ENCODE data around the gene GCLC.
A peak's percentile ranks its signal among the peaks of the same experiment; 100 is the strongest.
"Not testable (repeated sequence)": the region's sequence is repeated elsewhere in the genome, so short reads cannot be mapped to it uniquely, and the experiment has no call there.

GCLC gene

DNA sequence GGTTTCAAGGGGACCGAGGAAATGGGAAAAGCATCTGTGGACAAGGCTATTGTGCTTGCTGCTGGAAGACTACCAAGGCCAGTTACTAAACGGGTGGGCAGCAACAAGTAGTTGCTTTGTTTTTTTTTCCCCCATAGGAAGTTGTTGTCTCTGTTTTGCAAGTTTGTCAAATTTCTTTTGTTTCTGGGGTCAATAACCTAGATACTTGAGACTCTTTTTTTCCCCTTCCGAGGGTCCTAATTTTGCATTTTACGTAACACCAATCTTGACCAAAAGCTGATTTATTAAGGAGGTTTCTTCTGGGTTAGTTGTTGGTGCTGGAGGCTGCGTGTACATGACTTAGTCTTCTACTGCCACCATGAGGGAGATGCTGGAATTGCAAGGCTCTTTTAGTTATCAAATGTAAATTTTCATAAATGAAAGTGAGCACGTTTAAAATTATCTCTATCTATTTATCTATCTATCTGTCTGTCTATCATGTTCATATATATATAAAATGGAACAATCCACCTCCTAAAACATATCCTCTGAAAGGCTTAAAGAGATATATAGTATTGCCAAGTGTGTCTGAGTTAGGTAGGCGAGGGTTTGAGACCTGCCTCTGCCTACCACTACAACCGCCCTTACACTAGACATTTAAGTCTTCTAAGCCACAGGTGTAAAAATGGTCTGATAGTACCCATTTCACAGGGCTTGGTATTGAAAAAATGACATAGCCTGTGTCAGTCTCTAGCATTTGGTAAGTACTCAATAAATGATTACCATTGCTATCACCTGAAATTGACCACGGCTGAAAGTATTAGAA is 60.2 kb downstream of the GCLC start:
- no peaks in the 10 kb centered on the region for H3K36me3 ChIP-seq (ENCODE audit: control insufficient read depth in 1 of 2, insufficient read depth in 2 of 2, low read length in 2 of 2)
- no peak overlapping the region for H3K27ac ChIP-seq (ENCODE audit: low read length)
- peak overlapping the region in 1 of 2 donors; percentile 17 for H3K4me3 ChIP-seq (ENCODE audit: low read depth in 1 of 2, low read length in 2 of 2)
- no peaks in the 10 kb centered on the region for H3K27me3 ChIP-seq (ENCODE audit: low read depth, low read length)
- H3K9me3 ChIP-seq (ENCODE audit: control insufficient read depth in 1 of 2, low read length in 2 of 2), result no peaks in the 10 kb centered on the region
- H3K4me1 ChIP-seq (ENCODE audit: control insufficient read depth in 1 of 2, insufficient read depth in 2 of 2, low read length in 2 of 2), result peaks cover 0 to 15% of the 10 kb centered on the region in 2 donors

DNA sequence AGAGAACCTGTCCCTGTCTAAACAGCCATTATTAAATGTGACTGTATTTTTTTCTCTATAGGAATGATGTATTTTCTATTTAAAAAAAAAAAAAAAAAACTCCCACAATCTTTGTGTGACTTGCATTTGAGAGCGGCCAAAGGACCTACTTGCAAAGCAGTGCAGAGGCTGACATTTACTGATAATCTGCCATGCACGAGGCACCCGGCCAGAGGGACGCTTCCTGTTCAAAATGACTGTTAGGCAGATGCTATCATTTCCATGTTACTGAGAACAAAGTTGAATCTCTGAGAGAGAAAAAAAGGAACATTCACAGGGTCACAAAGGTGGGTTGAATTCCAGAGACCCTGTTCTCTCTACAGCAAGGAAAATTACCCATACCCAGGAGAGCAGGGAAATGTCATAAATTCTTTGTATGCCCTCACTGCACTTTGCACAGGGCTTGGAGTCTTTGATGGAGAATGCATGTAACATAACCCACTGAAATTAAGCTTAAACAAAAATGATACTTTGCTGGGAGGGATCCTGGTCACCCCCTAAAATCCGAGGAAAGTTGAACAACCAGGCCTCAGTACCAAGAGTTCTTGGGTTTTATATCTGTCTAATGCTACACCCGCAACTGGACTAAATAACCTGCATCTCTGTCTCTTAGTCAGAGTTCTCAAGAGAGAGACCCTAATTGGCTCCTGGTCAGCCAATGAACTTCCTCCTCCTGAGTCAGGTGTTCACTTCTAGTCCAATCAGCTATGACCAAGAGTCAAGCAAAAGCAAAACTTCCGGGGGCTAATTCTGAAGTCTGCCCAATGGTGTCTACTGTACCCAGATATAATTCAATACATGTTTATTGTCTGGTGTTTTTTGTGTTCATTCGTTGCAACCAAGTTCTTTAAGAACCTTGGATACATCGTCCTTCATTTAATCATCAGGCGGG is 61.2 kb downstream of the GCLC start:
- no peaks in the 10 kb centered on the region for H3K36me3 ChIP-seq (ENCODE audit: control insufficient read depth in 1 of 2, insufficient read depth in 2 of 2, low read length in 2 of 2)
- H3K27ac ChIP-seq (ENCODE audit: low read length), result no peak overlapping the region
- no peaks in the 10 kb centered on the region for H3K9me3 ChIP-seq (ENCODE audit: control insufficient read depth in 1 of 2, low read length in 2 of 2)
- peaks cover 0 to 15% of the 10 kb centered on the region in 2 donors for H3K4me1 ChIP-seq (ENCODE audit: control insufficient read depth in 1 of 2, insufficient read depth in 2 of 2, low read length in 2 of 2)
- no peaks in the 10 kb centered on the region for H3K27me3 ChIP-seq (ENCODE audit: low read depth, low read length)
- H3K4me3 ChIP-seq (ENCODE audit: low read depth in 1 of 2, low read length in 2 of 2), result no peak overlapping the region

DNA sequence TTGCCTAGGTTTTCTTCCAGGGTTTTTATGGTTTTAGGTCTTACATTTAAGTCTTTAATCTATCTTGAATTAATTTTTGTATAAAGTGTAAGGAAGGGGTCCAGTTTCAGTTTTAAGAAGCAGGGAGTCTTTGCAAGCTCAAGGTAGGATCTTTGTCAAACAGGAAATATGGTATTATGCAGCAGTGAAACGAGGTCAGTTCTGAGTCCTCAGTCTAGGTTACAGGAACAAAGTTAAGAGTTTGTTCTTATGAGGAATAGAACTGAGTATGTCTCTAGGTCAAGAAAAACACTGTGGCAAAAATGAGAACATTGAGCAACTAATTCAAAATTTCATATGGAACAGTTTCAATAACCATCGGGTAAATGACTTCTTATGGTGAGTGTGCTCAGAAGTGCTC is 63.6 kb downstream of the GCLC start:
- Histone ChIP-seq H3K9me3 (ENCODE audit: control insufficient read depth in 1 of 2, low read length in 2 of 2) (no peaks in the 10 kb centered on the region), H3K4me3 (ENCODE audit: low read depth in 1 of 2, low read length in 2 of 2) (no peak overlapping the region), H3K27me3 (ENCODE audit: low read depth, low read length) (no peaks in the 10 kb centered on the region), H3K4me1 (ENCODE audit: control insufficient read depth in 1 of 2, insufficient read depth in 2 of 2, low read length in 2 of 2) (peaks cover 0 to 15% of the 10 kb centered on the region in 2 donors), H3K27ac (ENCODE audit: low read length) (no peak overlapping the region), H3K36me3 (ENCODE audit: control insufficient read depth in 1 of 2, insufficient read depth in 2 of 2, low read length in 2 of 2) (no peaks in the 10 kb centered on the region)

DNA sequence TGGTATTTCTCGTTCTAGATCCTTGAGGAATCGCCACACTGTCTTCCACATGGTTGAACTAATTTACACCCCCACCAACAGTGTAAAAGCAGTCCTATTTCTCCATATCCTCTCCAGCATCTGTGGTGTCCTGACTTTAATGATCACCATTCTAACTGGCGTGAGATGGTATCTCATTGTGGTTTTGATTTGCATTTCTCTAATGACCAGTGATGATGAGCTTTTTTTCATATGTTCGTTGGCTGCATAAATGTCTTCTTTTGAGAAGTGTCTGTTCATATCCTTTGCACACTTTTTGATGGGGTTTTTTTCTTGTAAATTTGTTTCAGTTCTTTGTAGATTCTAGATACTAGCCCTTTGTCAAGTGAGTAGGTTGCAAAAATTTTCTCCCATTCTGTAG is 64.1 kb downstream of the GCLC start:
- not testable (repeated sequence) for H3K9me3 ChIP-seq (ENCODE audit: control insufficient read depth in 1 of 2, low read length in 2 of 2); H3K36me3 ChIP-seq (ENCODE audit: control insufficient read depth in 1 of 2, insufficient read depth in 2 of 2, low read length in 2 of 2); H3K27ac ChIP-seq (ENCODE audit: low read length); H3K4me3 ChIP-seq (ENCODE audit: low read depth in 1 of 2, low read length in 2 of 2); H3K27me3 ChIP-seq (ENCODE audit: low read depth, low read length)
- H3K4me1 ChIP-seq (ENCODE audit: control insufficient read depth in 1 of 2, insufficient read depth in 2 of 2, low read length in 2 of 2), result peaks cover 0 to 15% of the 10 kb centered on the region in 2 donors

DNA sequence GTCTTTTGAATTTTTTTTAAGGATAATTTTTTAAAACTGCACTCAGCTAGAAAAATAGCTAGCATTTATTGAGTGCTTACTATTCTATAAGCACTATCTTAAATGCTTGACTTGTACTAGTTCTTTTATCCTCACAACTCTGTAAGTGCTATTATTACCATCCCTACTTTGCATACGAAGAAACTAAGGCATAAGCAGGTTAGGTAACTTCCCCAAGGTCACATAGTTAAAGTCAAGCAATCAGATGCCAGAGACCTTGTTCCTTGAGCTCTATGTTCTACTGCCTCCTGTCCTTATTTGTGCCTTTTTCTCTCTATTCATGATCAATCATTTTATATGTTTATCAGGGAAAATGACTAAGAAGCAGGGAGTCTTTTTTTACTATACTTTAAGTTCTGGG is 65.0 kb downstream of the GCLC start:
- H3K27me3 ChIP-seq (ENCODE audit: low read depth, low read length), result no peaks in the 10 kb centered on the region
- H3K27ac ChIP-seq (ENCODE audit: low read length), result no peak overlapping the region
- H3K36me3 ChIP-seq (ENCODE audit: control insufficient read depth in 1 of 2, insufficient read depth in 2 of 2, low read length in 2 of 2), result no peaks in the 10 kb centered on the region
- H3K4me3 ChIP-seq (ENCODE audit: low read depth in 1 of 2, low read length in 2 of 2), result no peak overlapping the region
- H3K9me3 ChIP-seq (ENCODE audit: control insufficient read depth in 1 of 2, low read length in 2 of 2), result no peaks in the 10 kb centered on the region
- peaks cover 0 to 15% of the 10 kb centered on the region in 2 donors for H3K4me1 ChIP-seq (ENCODE audit: control insufficient read depth in 1 of 2, insufficient read depth in 2 of 2, low read length in 2 of 2)

DNA sequence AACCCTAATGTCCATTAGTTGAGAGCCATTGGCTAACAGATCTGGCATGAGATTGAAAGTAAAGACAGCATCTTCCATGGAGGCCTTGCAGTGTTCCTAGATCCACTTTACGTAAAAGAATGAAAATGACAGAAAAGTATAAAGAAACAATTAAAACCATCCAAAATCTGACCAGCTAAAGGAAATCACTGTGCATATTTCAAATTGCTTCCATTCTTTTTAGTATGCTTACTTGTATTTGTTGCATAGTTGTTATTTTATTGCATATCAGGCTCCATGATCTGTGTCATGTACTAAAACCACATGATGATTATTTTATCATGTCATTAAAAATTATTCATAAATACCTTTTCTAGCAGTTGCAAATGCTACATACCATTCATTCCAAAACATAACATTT is 67.9 kb downstream of the GCLC start:
- H3K27me3 ChIP-seq (ENCODE audit: low read depth, low read length), result no peaks in the 10 kb centered on the region
- H3K4me1 ChIP-seq (ENCODE audit: control insufficient read depth in 1 of 2, insufficient read depth in 2 of 2, low read length in 2 of 2), result no peaks in the 10 kb centered on the region
- H3K9me3 ChIP-seq (ENCODE audit: control insufficient read depth in 1 of 2, low read length in 2 of 2), result no peaks in the 10 kb centered on the region
- H3K27ac ChIP-seq (ENCODE audit: low read length), result no peak overlapping the region
- no peak overlapping the region for H3K4me3 ChIP-seq (ENCODE audit: low read depth in 1 of 2, low read length in 2 of 2)
- no peaks in the 10 kb centered on the region for H3K36me3 ChIP-seq (ENCODE audit: control insufficient read depth in 1 of 2, insufficient read depth in 2 of 2, low read length in 2 of 2)

DNA sequence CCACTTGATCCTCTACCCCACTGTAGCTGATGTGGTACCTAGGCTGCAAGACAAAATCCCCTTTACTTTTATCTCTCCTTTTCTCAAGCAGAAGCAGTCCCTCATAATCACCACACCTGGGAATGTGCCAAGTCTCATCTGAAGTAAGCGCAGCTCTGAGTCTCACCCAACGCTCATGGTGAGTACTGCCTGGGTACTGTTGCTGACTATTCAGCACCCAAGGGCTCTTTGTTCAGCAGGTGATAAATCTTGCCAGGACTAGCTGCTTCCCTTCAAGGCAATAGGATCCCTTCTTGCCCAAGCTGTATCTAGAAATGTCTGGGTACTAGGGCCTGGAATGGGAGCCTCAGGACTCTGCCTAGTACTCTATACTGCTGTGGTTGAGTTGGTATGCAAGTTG is 70.9 kb downstream of the GCLC start:
- Histone ChIP-seq H3K9me3 (ENCODE audit: control insufficient read depth in 1 of 2, low read length in 2 of 2) (no peaks in the 10 kb centered on the region), H3K4me1 (ENCODE audit: control insufficient read depth in 1 of 2, insufficient read depth in 2 of 2, low read length in 2 of 2) (no peaks in the 10 kb centered on the region), H3K36me3 (ENCODE audit: control insufficient read depth in 1 of 2, insufficient read depth in 2 of 2, low read length in 2 of 2) (no peaks in the 10 kb centered on the region), H3K27me3 (ENCODE audit: low read depth, low read length) (no peaks in the 10 kb centered on the region), H3K27ac (ENCODE audit: low read length) (no peak overlapping the region), H3K4me3 (ENCODE audit: low read depth in 1 of 2, low read length in 2 of 2) (no peak overlapping the region)

DNA sequence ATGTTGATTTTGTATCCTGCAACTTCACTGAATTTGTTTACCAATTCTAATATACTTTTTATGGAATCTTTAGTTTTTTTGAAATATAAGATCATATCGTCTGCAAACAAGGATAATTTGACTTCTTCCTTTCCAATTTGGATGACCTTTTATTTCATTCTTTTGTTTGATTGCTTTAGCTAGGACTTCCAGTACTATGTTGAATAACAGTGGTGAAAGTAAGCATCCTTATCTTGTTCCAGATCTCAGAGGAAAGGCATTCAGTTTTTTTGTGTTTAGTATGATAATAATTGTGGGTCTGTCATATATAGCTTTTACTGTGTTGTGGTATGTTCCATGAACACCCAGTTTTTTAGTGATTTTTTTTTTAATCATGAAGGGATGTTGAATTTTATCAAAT is 75.7 kb downstream of the GCLC start:
- Histone ChIP-seq H3K9me3 (ENCODE audit: control insufficient read depth in 1 of 2, low read length in 2 of 2) (no peaks in the 10 kb centered on the region), H3K4me1 (ENCODE audit: control insufficient read depth in 1 of 2, insufficient read depth in 2 of 2, low read length in 2 of 2) (no peaks in the 10 kb centered on the region), H3K27ac (ENCODE audit: low read length) (no peak overlapping the region), H3K4me3 (ENCODE audit: low read depth in 1 of 2, low read length in 2 of 2) (no peak overlapping the region), H3K27me3 (ENCODE audit: low read depth, low read length) (no peaks in the 10 kb centered on the region), H3K36me3 (ENCODE audit: control insufficient read depth in 1 of 2, insufficient read depth in 2 of 2, low read length in 2 of 2) (no peaks in the 10 kb centered on the region)

DNA sequence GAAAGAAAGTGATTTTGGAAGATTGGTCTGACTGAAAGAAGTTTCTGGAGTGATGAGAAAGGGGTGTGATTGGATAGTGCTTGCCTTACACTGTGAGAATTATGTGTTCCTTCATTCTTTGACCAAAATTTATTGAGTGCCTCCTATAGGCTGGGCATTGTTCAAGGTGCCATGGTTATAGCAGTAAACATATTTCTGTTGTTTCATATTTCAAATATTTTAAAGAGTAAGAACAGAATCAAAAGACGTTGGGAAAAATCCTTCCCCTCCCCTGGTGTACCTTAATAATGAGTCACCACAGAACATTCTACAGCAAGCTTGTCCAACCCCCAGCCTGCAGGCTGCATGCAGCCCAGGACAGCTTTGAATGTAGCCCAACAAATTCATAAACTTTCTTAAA is 78.6 kb downstream of the GCLC start:
- Histone ChIP-seq H3K4me3 (ENCODE audit: low read depth in 1 of 2, low read length in 2 of 2) (no peak overlapping the region), H3K27me3 (ENCODE audit: low read depth, low read length) (no peaks in the 10 kb centered on the region), H3K27ac (ENCODE audit: low read length) (no peak overlapping the region)

DNA sequence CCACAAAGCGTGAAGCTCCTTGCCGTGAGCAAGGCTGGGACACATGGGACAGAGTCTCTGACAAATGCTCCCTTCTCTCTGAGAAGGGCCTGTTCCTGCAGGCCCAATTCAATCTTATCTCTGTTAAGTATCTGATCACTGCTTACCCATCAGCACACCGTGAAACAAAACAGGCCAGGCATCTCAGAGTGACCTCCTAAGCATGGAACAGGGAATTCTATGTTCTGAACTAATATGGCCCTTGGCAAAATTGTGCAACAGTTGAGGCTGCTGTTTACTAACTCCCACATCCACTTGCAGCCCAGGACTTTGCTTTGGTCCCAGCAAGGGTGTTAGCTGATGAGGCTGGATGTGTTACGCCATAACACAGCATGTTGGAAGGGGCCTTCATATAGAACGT is 79.2 kb downstream of the GCLC start:
- H3K27ac ChIP-seq (ENCODE audit: low read length), result no peak overlapping the region

More for the DNA sequence above, 78.6 kb downstream of the GCLC start:
- no peaks in the 10 kb centered on the region for H3K4me1 ChIP-seq (ENCODE audit: control insufficient read depth in 1 of 2, insufficient read depth in 2 of 2, low read length in 2 of 2)
- H3K36me3 ChIP-seq (ENCODE audit: control insufficient read depth in 1 of 2, insufficient read depth in 2 of 2, low read length in 2 of 2), result no peaks in the 10 kb centered on the region
- H3K9me3 ChIP-seq (ENCODE audit: control insufficient read depth in 1 of 2, low read length in 2 of 2), result no peaks in the 10 kb centered on the region

DNA sequence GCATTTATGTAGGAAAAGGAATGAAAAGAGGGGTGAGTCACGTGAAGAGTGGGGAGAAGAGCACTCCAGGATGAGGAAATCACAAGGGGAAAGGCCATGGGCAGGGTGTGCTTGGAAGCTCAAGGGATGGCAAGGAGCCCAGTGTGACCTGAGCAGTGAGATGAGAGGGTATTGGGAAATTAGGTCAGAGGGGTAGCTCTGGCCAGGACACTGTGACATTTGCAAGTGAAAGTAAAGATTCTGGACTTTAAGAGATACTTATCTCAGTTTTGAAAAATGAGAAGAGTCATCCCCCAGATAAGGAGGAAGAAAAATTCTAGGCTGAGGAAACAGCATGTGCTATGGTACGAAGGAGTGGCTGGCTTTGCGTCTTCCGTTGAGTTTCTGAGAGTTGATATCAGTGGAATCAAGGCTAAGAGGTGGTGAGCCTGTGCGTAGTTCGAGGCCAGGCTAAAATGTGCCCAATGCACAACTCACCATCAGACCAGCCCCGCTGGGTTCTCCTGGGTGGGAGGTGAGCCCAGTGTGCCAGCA is 79.9 kb downstream of the GCLC start:
- Histone ChIP-seq H3K4me1 (ENCODE audit: control insufficient read depth in 1 of 2, insufficient read depth in 2 of 2, low read length in 2 of 2) (no peaks in the 10 kb centered on the region), H3K27me3 (ENCODE audit: low read depth, low read length) (no peaks in the 10 kb centered on the region), H3K4me3 (ENCODE audit: low read depth in 1 of 2, low read length in 2 of 2) (no peak overlapping the region), H3K36me3 (ENCODE audit: control insufficient read depth in 1 of 2, insufficient read depth in 2 of 2, low read length in 2 of 2) (no peaks in the 10 kb centered on the region), H3K27ac (ENCODE audit: low read length) (no peak overlapping the region), H3K9me3 (ENCODE audit: control insufficient read depth in 1 of 2, low read length in 2 of 2) (no peaks in the 10 kb centered on the region)

More for the DNA sequence above, 79.2 kb downstream of the GCLC start:
- Histone ChIP-seq H3K4me3 (ENCODE audit: low read depth in 1 of 2, low read length in 2 of 2) (no peak overlapping the region), H3K36me3 (ENCODE audit: control insufficient read depth in 1 of 2, insufficient read depth in 2 of 2, low read length in 2 of 2) (no peaks in the 10 kb centered on the region), H3K27me3 (ENCODE audit: low read depth, low read length) (no peaks in the 10 kb centered on the region), H3K9me3 (ENCODE audit: control insufficient read depth in 1 of 2, low read length in 2 of 2) (no peaks in the 10 kb centered on the region), H3K4me1 (ENCODE audit: control insufficient read depth in 1 of 2, insufficient read depth in 2 of 2, low read length in 2 of 2) (no peaks in the 10 kb centered on the region)

All from muscle layer of duodenum (tissue), 2 donors.